Upper lobe of right lung (tissue), 1 donor: ENCODE measurements around the gene LONP2. TPM values are rescaled to one million over a fixed set of nuclear protein-coding genes. Genes with fewer than 3 reads are reported as not detected.

ENCODE experiments used
- ATAC-seq: fragments of 200-7000 bp; cut with Tn5 transposase; one replicate; pipeline ENCODE4 v1.9.1; 2020; ENCODE audit warnings: mild to moderate bottlenecking, moderate library complexity
- DNase-seq: peaks from one replicate; pipeline ENCODE4 v3.0.0-alpha.2; 2020
- H3K27ac ChIP-seq: fragments of 200-600 bp; one replicate; pipeline ENCODE4 v1.8.0; 2022
- H3K27me3 ChIP-seq: fragments of 200-600 bp; one replicate; pipeline ENCODE4 v1.8.0; 2022; ENCODE audit warnings: mild to moderate bottlenecking
- H3K36me3 ChIP-seq: fragments of 200-600 bp; one replicate; pipeline ENCODE4 v1.8.0; 2022
- H3K4me1 ChIP-seq: fragments of 200-600 bp; one replicate; pipeline ENCODE4 v1.8.0; 2022
- H3K4me3 ChIP-seq: fragments of 200-600 bp; one replicate; pipeline ENCODE4 v1.8.0; 2022; ENCODE audit warnings: mild to moderate bottlenecking
- H3K9me3 ChIP-seq: fragments of 200-600 bp; one replicate; pipeline ENCODE4 v1.8.0; 2022
- CTCF ChIP-seq: fragments of 200-600 bp; IDR thresholded peaks from one replicate; pipeline ENCODE4 v1.8.0; 2022; ENCODE audit warnings: antibody characterized with exemption
- intact Hi-C: fragments of 100-400 bp; cut with DNase I; formaldehyde crosslinking; loops from one replicate; pipeline ENCODE4 v1.11.0; 2022
- total RNA-seq: library from RNA; stranded (reverse); fragmentation: NEBNext Ultra II Directional; extraction: Animal tissue kit (Norgen Biotek cat#: 25700); gene quantifications from one replicate; pipeline ENCODE4 v1.2.1, GENCODE V29; 2021
- donor health status: DM: no; HTN: yes; CAD: no; lungs with severe emphysema.

The LONP2 gene
- total RNA-seq, 1 donor from 2014 or later = 63.3 TPM

GRCh38 chr16:48326915-48327314 is 82.8 kb downstream of the LONP2 start:
- no peak for TF ChIP-seq CTCF
- intact Hi-C loops = no loop called here
- Histone ChIP-seq H3K9me3 (no peaks in the 10 kb centered on the region), H3K27ac (no peak overlapping the region), H3K4me3 (no peak overlapping the region), H3K36me3 (peaks cover 29% of the 10 kb centered on the region), H3K27me3 (no peaks in the 10 kb centered on the region), H3K4me1 (no peaks in the 10 kb centered on the region)
- DNase-seq (no peak), ATAC-seq (no peak)

- no peak for TF ChIP-seq CTCF
- intact Hi-C loops = no loop called here
- Histone ChIP-seq H3K4me3 (no peak overlapping the region), H3K9me3 (no peaks in the 10 kb centered on the region), H3K36me3 (peaks cover 17% of the 10 kb centered on the region), H3K27me3 (no peaks in the 10 kb centered on the region), H3K4me1 (no peaks in the 10 kb centered on the region), H3K27ac (no peak overlapping the region)
- DNase-seq (no peak), ATAC-seq (no peak)
Observed at GRCh38 chr16:48329138-48329537, 85.0 kb downstream of the LONP2 start.

- ATAC-seq = no peak
Observed at GRCh38 chr16:48330189-48330840, 86.2 kb downstream of the LONP2 start.

GRCh38 chr16:48330841-48331192 is 86.7 kb downstream of the LONP2 start:
- ATAC-seq = peak; percentile 74
- no peak for DNase-seq
- intact Hi-C loops = no loop called here

More at GRCh38 chr16:48330189-48330840, 86.2 kb downstream of the LONP2 start:
- peaks cover 4% of the 10 kb centered on the region for H3K4me1 ChIP-seq
- no peak for DNase-seq
- no peaks in the 10 kb centered on the region for H3K27me3 ChIP-seq
- no peak overlapping the region for H3K4me3 ChIP-seq
- no peaks in the 10 kb centered on the region for H3K9me3 ChIP-seq
- no peak overlapping the region for H3K27ac ChIP-seq
- peaks cover 20% of the 10 kb centered on the region for H3K36me3 ChIP-seq
- no peak for TF ChIP-seq CTCF
- intact Hi-C loops = no loop called here

GRCh38 chr16:48332978-48333377 is 88.9 kb downstream of the LONP2 start:
- peaks cover 14% of the 10 kb centered on the region for H3K4me1 ChIP-seq
- intact Hi-C loops = no loop called here
- H3K4me3 ChIP-seq = no peak overlapping the region
- no peak overlapping the region for H3K27ac ChIP-seq
- H3K36me3 ChIP-seq = peaks cover 45% of the 10 kb centered on the region
- ATAC-seq (no peak), DNase-seq (no peak)
- no peaks in the 10 kb centered on the region for H3K27me3 ChIP-seq
- no peak for TF ChIP-seq CTCF
- H3K9me3 ChIP-seq = no peaks in the 10 kb centered on the region

More at GRCh38 chr16:48330841-48331192, 86.7 kb downstream of the LONP2 start:
- peaks cover 24% of the 10 kb centered on the region for H3K36me3 ChIP-seq
- H3K4me1 ChIP-seq = peaks cover 8% of the 10 kb centered on the region
- no peak overlapping the region for H3K4me3 ChIP-seq
- H3K9me3 ChIP-seq = no peaks in the 10 kb centered on the region
- no peak overlapping the region for H3K27ac ChIP-seq
- no peaks in the 10 kb centered on the region for H3K27me3 ChIP-seq
- no peak for TF ChIP-seq CTCF

GRCh38 chr16:48334325-48334724 is 90.2 kb downstream of the LONP2 start:
- Histone ChIP-seq H3K9me3 (no peaks in the 10 kb centered on the region), H3K4me1 (peaks cover 14% of the 10 kb centered on the region), H3K27me3 (no peaks in the 10 kb centered on the region), H3K36me3 (peaks cover 43% of the 10 kb centered on the region), H3K27ac (no peak overlapping the region), H3K4me3 (no peak overlapping the region)
- DNase-seq (no peak), ATAC-seq (no peak)
- intact Hi-C loops = no loop called here
- TF ChIP-seq CTCF = no peak
